ENCODE measurements around the gene PFN2. TPM values are rescaled to one million over a fixed set of nuclear protein-coding genes. Genes with fewer than 3 reads are reported as not detected.

Gene PFN2
- polyA plus RNA-seq, 1 experiment, result 195 TPM

- no peaks in the 10 kb centered on the region for H3K27me3 ChIP-seq (ENCODE audit: control insufficient read depth, insufficient read depth, low read length)
- no peak for DNase-seq (ENCODE audit: low read depth)
- ChIA-PET POLR2A (no interaction called here), CTCF (interaction anchor here (1.3 to 4.7 kb wide), 5 partner anchors 10 to 257 kb away, joined by 8 to 79 read pairs (median 30); no protein-coding TSS in a partner anchor)
- H3K4me3 ChIP-seq (ENCODE audit: low read depth, low read length), result peak overlapping the region; percentile 97; the same call in 1 of the 2 replicates
- 0 out of 2 replicates have a peak, but pooled peaks cover 4% of the 10 kb centered on the region for H3K36me3 ChIP-seq (ENCODE audit: control insufficient read depth, insufficient read depth, low read length)
- TF ChIP-seq CTCF (IDR thresholded peaks at IDR 0.05; ENCODE audit: insufficient read depth, low read depth, low read length), result no peak
These were observed 2.5 kb downstream of the PFN2 start for GRCh38 chr3:149968216-149968615.

GRCh38 chr3:149967086-149967685 lies 3.5 kb downstream of the PFN2 start:
- ChIA-PET CTCF (interaction anchor here (0.7 to 4.7 kb wide), 18 partner anchors 9 to 282 kb away, joined by 3 to 79 read pairs (median 6); no protein-coding TSS in a partner anchor), POLR2A (interaction anchor here (1.2 kb wide), 1 partner anchor 217 kb away, joined by 7 read pairs; no protein-coding TSS in a partner anchor)
- no peak overlapping the region for H3K4me3 ChIP-seq (ENCODE audit: low read depth, low read length)
- TF ChIP-seq CTCF (IDR thresholded peaks at IDR 0.05; ENCODE audit: insufficient read depth, low read depth, low read length), result peak; percentile 45
- no peaks in the 10 kb centered on the region for H3K27me3 ChIP-seq (ENCODE audit: control insufficient read depth, insufficient read depth, low read length)
- DNase-seq (ENCODE audit: low read depth), result no peak
- H3K36me3 ChIP-seq (ENCODE audit: control insufficient read depth, insufficient read depth, low read length), result 0 out of 2 replicates have a peak, but pooled peaks cover 4% of the 10 kb centered on the region

- CTCF ChIA-PET, result interaction anchor here (1.8 to 4.7 kb wide), 4 partner anchors 28 to 253 kb away, joined by 4 to 79 read pairs (median 24); no protein-coding TSS in a partner anchor
- Histone ChIP-seq H3K27me3 (ENCODE audit: control insufficient read depth, insufficient read depth, low read length) (no peaks in the 10 kb centered on the region), H3K4me3 (ENCODE audit: low read depth, low read length) (no peak overlapping the region), H3K36me3 (ENCODE audit: control insufficient read depth, insufficient read depth, low read length) (0 out of 2 replicates have a peak, but pooled peaks cover 4% of the 10 kb centered on the region)
- no peak for DNase-seq (ENCODE audit: low read depth)
- no peak for TF ChIP-seq CTCF (IDR thresholded peaks at IDR 0.05; ENCODE audit: insufficient read depth, low read depth, low read length)
- POLR2A ChIA-PET, result interaction anchor here (0.6 kb wide), 1 partner anchor 26 kb away, joined by 3 read pairs; no protein-coding TSS in a partner anchor
These were observed 5.4 kb downstream of the PFN2 start for GRCh38 chr3:149965278-149965677.

- DNase-seq (ENCODE audit: low read depth), result no peak
- no peak overlapping the region for H3K4me3 ChIP-seq (ENCODE audit: low read depth, low read length)
- CTCF ChIA-PET, result interaction anchor here (0.6 to 2.3 kb wide), 4 partner anchors 27 to 143 kb away, joined by 3 to 10 read pairs (median 4); no protein-coding TSS in a partner anchor
- 0 out of 2 replicates have a peak, but pooled peaks cover 4% of the 10 kb centered on the region for H3K36me3 ChIP-seq (ENCODE audit: control insufficient read depth, insufficient read depth, low read length)
- POLR2A ChIA-PET, result no interaction called here
- no peaks in the 10 kb centered on the region for H3K27me3 ChIP-seq (ENCODE audit: control insufficient read depth, insufficient read depth, low read length)
- TF ChIP-seq CTCF (IDR thresholded peaks at IDR 0.05; ENCODE audit: insufficient read depth, low read depth, low read length), result no peak
These were observed 6.4 kb downstream of the PFN2 start for GRCh38 chr3:149964291-149964690.

- Histone ChIP-seq H3K4me3 (ENCODE audit: low read depth, low read length) (no peak overlapping the region), H3K27me3 (ENCODE audit: control insufficient read depth, insufficient read depth, low read length) (no peaks in the 10 kb centered on the region), H3K36me3 (ENCODE audit: control insufficient read depth, insufficient read depth, low read length) (0 out of 2 replicates have a peak, but pooled peaks cover 4% of the 10 kb centered on the region)
- ChIA-PET CTCF (interaction anchor here (0.6 to 2.3 kb wide), 4 partner anchors 26 to 221 kb away, joined by 3 to 10 read pairs (median 5); no protein-coding TSS in a partner anchor), POLR2A (no interaction called here)
- no peak for DNase-seq (ENCODE audit: low read depth)
- TF ChIP-seq CTCF (IDR thresholded peaks at IDR 0.05; ENCODE audit: insufficient read depth, low read depth, low read length), result no peak
These were observed 7.2 kb downstream of the PFN2 start for GRCh38 chr3:149963485-149963884.
